NCI-H1105 treated with DMSO at 0.1 percent for 48 hours (cell line): ENCODE measurements around the gene CERK.

Experiments
- DNase-seq: peaks from one replicate; lab custom pipeline; 2025; lab: John Stamatoyannopoulos, UW

CERK gene

GRCh38 chr22:46764779-46765485, 26.9 kb upstream of the CERK start:
- no peak for DNase-seq

DNA sequence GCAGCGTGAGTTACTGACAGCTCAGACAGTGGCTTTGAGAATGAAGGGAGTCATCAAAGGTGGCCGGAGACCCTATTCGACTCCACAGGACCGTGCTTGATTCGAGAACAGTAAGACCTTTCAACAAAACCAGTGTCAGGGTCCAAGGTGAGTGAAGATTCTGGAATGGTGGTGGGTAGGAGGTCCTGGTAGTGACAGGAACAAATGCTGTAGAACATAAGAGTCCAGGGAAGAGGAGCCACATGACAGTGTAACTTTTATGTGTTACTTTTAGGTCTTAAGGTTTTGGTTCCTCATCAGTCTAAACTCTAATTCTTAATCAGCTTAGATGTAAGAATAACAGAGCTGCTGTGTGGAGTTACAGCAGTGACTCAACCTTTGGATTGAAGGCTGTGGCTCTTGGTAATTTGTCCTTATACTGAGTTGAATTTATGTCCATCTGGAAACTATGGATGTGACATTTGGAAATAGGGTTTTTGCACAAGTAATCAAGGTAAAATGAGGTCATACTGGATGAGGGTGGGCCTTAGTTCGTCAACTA, 26.2 kb upstream of the CERK start:
- DNase-seq: no peak

- no peak for DNase-seq
Observed at GRCh38 chr22:46763051-46763705, 25.1 kb upstream of the CERK start.

GRCh38 chr22:46762238-46763050, 24.4 kb upstream of the CERK start, which contains the start of gene TBC1D22A:
TBC1D22A (plus strand) TSS chr22:46762650; CDS start chr22:46762787, 137 bp downstream.
- peak; percentile 88 for DNase-seq

DNA sequence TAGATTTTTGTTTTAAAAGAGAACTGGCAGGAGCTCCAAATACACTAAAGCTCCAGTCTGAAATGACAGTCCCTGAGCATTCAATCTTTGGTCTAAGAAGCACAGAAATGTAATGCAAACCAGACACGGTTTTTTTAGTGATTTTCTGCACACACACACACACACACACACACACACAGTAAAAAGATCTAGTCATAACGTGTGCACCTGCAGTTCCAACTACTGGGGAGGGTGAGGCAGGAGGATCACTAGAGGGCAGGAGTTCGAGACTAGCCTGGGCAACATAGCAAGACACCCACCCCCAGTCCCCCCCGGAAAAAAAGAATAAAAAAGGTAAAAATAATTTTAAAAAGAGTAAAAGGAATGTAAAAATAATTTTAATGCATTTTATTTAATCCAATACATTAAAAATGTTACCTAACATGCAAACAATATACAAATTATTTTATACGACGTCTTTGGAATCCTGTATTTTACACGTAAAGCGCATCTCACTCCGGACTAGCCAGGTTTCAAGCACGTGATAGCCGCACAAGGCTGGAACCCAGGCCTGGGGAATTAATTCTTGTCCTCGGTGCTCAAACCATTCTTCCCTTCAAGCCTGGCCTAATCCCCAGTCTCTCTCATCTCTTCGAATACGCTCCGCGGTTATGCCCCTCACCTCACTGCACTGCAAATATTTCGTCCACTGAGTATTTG, 23.6 kb upstream of the CERK start:
- DNase-seq: peak; percentile 28

DNA sequence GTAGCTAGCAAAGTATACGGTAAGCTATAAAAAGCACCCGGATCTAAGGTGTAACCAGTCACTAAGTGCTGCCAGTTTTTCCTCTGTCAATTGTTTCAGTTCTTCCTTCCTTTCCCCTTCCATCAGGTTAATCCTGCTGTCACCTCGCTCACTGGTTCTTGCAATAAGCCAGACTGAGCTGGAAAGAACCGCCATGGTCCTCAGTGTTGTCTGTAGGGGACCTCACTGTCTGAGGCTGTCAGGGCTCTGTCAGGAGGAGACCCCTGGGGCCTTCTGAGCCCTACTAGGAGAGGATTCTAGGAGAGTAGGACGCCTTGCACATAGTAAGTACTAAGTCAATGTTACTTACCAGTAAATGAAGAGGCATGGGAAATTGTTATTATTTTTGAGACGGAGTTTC, 23.0 kb upstream of the CERK start:
- DNase-seq: no peak

DNA sequence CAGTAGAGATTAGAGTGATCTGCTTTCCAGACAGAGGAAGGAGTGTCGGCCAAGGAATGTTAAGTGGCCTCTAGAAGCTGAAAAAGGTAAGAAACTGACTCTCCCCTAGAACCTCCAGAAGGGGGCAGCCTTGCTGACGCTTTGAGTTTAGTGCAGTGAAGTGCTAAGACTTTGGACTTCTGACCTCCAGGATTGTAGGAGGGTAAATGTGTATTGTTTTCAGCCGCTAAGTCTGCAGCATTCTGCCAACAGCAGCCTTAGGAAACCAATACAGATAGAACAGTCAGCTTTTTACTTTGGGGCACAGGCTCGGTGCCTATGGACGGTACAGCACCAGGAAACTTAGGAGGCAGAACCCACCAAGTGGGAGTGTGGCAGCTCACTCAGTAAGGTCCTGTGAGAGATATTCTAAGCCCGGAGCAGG, 20.8 kb upstream of the CERK start:
- DNase-seq: no peak

DNA sequence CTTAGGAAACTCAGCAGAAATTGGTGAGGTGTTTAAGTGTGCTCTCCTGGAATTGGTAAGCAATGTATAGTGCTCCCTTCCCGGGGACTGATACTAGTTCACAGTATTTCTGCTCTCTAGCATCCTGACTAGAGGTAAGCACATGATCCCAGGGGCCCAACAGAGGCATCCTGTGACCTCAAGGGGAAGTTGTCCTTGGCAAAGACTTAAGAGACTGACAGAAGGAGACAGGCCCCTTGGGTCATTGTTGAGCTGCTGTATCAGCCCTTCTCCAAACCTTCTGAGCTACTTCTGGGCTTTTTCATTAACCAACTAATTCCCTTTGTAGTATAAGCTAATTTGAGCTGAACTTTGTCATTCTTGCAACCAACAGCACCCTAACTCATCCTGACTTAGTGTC, 20.1 kb upstream of the CERK start:
- no peak for DNase-seq

DNA sequence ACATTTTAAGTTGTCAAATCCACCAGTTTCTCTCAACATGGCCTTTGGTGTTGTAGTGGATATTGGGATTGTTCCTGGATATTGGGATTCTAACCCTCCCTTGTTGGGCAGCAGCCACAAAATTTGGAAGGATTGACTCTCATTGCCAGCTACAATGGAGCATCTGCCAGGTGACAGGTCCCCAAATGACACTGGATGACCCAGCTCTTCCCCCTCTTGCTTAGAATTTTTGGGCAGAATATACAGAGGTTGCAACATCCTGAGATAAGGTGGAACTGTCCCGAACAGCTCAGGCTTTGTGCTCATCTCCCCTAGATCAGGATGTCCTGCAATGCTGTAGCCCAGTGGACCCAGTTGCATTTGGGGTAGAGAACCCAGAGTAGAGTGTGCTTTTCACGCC, 19.1 kb upstream of the CERK start:
- DNase-seq: no peak

DNA sequence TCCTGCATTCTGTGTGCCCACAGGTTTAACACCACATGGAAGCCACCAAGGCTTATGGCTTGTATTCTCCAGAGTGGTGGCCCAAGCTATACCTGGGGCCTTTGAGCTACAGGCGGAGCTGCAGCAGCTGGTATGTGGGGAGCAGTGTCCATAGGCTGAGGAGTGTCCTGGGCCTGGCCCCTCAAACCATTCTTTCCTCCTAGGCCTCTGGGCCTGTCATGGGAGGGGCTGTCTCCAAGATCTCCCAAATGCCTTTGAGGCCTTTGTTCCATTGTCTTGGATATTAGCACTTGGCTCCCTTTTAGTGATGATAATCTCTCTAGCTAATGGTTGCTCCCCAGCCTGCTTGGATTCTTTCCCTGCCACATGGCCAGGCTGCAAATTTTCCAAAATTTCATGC, 18.0 kb upstream of the CERK start:
- DNase-seq: no peak

GRCh38 chr22:46755525-46755924, 17.5 kb upstream of the CERK start:
- DNase-seq: no peak

- no peak for DNase-seq
Observed at GRCh38 chr22:46754826-46755225, 16.8 kb upstream of the CERK start.

GRCh38 chr22:46754110-46754799, 16.2 kb upstream of the CERK start:
- DNase-seq: no peak

GRCh38 chr22:46753761-46754109, 15.7 kb upstream of the CERK start:
- DNase-seq: no peak

GRCh38 chr22:46753360-46753759, 15.3 kb upstream of the CERK start:
- no peak for DNase-seq

- no peak for DNase-seq
Observed at GRCh38 chr22:46752988-46753310, 14.9 kb upstream of the CERK start.

GRCh38 chr22:46752286-46752987, 14.4 kb upstream of the CERK start:
- no peak for DNase-seq

DNA sequence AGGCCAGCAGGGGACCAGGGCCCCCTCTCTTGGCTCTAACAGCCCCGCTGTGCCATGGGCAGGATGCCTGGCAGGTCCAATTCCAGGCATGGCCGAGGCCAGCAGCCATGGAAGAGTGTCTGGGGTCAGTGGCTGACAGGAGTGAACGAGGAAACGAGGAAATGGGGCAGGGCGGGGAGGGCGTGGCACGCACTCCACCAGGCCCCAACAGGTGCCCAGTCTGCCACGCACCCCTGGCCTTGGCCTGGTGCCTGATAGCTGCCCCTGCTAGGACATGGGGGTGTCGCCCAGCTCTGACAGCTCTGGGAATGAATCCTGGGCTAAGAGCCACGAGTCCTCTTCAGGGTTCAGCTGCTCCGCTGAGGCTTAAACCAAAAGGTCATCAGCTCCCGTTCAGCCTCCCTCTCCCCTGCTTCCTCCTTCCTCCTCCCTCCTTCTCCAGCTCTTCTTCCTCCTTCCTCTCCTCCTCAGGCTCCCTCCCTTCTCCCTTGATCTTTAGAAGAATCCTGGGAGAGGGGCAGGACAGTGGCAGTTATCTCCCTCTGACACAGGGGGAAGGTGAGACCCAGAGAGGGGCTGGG, 12.9 kb upstream of the CERK start:
- peak; percentile 29 for DNase-seq

DNA sequence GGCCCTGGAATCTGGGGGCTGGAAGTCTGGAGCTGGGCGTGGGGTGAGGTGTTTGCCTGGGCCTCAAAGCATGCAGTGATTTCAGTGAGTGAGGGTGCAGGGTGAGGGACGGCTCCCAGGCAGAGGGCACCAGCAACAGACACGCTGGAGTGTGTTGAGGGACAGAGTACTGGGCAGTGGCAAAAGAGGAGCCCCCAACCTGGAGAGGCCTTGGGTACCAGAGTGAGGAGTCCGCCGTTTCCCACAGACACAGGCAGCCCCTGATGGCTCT, 12.4 kb upstream of the CERK start:
- no peak for DNase-seq

GRCh38 chr22:46749682-46750529, 11.9 kb upstream of the CERK start:
- DNase-seq: no peak
